GM18498 (cell line): ENCODE data around the gene ZNF385D.

Source experiments
- ATAC-seq: cut with Tn5 transposase; IDR thresholded peaks from one replicate; pipeline ENCODE4 v1.9.1; 2021; ENCODE audit warnings: mild to moderate bottlenecking, moderate library complexity; ENCODE audit not compliant: unreplicated experiment

ZNF385D gene

DNA sequence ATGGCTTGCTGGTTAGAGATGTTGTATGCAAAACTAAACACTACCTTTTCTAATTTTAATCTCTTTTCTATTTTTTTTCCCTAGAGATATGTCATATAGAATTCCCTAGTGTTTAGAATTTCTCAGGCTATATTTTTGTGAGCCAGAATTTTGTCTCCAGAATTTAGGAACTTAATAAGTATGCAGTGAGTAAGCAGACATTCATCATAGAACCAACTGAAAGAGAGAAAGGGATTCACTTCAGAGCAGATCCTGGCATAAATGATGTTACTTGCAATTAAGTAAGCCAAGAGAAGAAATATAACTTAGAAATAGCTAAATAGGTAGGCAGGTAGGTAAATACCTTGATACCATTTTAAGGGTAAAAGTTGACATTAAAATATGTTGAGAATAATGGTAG, 288.9 kb downstream of the ZNF385D start:
- no peak for ATAC-seq

DNA sequence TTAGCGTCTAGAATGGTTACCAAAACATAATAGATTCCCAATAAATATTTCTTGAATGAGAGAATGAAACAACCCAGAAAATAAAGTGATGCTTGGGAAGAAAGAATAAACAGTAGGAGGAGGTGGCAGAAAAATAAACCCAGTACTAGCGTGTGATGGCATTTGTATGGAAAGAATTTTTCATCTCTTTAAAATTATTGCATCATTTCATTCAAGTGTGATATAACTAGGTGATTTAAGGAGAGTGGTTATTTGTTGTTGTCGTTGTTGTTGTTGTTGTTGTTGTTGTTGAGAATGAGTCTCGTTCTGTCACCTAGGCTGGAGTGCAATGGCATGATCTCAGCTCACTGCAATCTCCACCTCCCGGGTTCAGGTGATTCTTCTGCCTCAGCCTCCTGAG, 293.9 kb downstream of the ZNF385D start:
- no peak for ATAC-seq

GRCh38 chr3:21449738-21450137, 301.3 kb downstream of the ZNF385D start:
- ATAC-seq = no peak

DNA sequence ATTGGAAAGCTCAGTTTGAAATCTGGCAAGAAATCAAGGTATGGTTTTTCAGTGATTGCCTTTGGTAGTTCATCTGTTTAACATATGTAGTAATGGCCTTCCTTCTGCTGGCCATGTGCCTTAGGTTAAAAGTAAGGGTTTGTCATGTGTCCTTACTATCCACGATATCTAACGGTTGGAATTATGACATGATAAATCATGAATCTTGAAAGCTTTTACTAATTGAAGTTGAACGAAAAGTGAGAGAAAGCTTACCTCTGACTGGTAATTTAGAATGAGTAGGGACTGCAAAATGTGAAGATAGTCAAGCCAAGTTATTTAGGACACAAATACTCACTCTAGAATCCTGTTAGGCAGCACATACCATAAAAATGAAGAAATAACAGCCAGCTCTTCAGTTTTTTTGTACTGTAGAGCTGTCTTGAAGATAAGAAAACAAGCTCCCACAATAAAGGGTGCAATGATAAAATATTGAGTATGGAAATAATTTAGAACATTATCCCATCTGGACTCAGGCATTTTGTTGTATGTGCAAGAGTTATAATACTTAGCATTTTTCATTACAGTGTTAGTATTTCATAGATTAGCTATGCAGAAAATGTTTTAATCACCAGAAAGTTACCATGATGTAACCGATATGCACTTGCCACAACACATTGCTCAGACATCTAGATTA, 303.4 kb downstream of the ZNF385D start:
- no peak for ATAC-seq

DNA sequence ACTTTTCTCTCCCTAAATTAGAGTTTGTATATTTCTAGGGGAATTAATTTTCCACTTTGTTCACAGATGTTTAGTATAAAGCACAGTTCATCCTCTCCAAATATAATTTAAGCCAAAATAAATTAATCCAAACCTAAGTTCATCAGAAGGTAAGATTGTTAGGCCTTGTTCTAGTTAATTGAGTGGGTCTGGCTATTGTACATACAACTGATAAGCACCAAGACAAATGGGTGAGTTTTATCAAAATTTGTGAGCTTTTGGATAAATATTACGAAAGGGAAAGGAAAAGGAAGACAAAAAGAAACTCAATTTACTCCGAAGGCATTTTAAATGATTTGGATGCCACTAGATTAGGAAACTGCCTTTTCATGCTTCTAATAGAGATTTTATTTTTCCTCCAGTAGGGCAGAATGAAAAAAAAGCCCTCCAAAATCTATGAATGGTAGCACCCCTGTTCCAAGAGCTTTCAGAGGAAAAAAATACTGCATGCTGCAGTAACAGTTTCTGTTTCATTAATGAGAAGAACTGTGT, 304.0 kb downstream of the ZNF385D start:
- ATAC-seq = no peak

DNA sequence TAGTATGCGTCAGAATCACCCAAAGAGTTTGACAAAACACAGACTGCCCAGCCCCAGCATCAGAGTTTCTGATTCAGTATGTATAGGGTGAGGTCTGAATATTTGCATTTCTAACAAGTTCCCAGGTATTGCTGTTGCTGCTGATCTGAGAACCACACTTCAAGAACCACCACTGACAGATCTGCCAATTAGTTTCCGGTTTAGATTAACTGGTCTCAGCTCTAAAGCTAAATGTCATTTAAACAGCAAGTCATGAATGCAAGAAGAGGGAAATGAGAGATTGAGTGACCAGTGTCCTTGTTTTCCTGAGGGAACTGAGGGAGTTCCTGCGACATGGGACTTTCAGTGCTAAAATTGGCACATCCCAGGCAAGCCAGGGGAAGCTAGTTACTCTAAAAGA, 305.0 kb downstream of the ZNF385D start:
- peak; percentile 56 for ATAC-seq

- ATAC-seq = no peak
Observed at GRCh38 chr3:21441821-21442220, 309.2 kb downstream of the ZNF385D start.

DNA sequence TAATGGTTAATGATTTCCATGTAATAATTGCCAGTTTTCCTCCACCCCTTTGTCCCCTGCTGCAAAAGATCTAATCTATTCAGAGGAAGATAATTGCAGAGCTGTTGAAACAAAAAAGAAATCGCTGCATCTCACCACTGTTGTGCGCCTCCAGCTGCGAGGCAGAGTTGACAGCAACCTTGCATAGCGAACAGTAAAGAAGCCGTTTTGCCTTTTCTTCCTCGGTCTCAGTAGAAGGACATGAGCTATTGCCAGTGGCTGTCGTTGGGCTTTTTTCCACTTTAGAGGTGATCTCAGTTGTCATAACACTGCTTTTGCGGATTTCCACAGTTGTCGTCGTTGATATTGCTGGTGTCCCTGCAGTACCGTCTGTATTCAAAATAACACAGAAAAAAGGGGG, 314.2 kb downstream of the ZNF385D start:
- ATAC-seq = no peak

DNA sequence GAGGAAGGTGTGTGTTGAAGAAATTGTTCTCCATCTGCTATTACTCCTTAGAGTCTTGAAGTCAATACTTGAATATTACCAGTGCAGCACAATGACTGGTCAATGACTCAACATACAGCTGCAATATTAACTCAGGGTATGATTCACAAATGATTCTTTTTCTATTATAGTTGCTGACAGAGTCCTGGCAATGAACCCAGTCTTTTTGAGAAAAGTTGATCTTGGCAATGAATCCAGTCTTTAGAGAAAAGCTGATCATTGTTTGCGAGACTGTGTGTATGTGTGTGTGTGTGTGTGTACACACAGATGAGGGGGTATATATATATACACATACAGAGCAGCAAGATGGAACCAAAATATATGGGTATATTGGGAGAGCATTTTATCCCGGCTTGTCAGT, 315.1 kb downstream of the ZNF385D start:
- no peak for ATAC-seq

- ATAC-seq = no peak
Observed at GRCh38 chr3:21434310-21434709, 316.7 kb downstream of the ZNF385D start.

DNA sequence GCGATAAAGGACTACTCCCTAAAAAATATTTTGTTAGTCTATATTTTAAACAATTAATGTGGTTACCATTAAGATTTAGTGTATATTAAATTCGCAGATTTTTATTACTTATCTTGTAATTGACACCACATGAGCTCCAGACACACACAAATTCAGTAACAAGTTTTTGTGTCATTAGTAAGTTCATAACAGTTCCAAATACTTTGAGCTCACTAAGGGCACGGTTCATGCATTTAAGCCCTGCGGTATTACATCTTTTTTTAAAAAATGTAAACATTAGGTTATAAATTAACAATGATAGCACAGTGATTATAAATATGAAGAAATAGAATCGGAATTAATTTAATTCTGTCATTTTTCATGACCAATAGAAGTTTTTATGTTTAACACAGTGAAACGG, 317.3 kb downstream of the ZNF385D start:
- no peak for ATAC-seq

DNA sequence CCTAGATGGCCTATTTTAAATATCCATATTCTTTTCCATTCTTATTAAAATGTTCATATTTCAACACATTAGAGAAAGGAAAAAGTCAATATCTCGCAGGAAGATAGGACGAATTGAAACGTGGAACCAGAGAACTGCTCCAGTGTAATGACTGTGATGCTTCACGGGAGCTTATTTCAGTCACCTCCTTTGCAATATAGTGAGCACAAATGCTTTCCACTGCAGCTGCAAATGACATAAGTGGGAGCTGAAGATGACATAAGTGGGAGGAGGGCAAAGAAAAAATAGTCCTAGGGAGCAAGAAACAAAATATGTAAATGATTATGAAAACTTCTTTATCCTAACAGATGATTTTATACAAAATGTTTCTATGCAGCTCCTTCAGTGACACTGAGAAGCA, 324.1 kb downstream of the ZNF385D start:
- ATAC-seq = no peak

DNA sequence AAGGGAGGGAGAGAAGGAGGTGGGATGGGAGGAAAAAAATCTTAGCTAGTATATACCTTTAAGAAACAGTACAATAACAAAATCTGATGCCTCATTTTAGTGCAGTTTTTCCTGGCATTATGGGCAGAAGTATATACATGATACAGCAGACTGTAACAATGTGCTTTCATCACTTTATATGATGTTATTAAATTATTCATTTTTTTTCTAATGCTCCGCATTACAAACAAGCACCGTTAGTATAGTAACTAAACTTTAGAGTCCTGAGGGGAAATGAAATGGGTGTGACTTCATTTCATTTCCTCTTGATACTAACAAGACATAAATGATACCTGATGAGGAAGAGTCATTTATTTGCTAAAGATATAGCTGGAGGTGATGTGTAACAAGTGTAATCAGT, 325.3 kb downstream of the ZNF385D start:
- no peak for ATAC-seq

DNA sequence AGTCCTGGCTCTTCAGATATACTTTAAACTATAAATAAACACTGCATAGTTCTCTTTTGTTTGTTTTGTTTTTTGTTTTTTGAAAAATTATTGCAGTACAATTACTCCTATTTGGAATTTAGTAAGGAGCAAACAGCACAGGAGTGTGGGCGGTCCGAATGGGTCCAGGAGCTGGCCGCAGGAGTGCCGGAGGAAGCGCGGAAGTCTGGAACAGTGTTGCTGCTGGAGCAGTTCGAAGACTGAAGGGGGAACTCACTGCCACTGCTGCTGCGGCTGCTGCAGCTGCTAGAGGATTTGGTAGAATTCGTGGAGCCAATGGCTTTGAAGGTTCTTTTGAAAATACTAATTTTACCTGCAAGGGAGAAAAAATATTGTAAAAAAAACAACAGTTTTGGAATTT, 329.9 kb downstream of the ZNF385D start:
- no peak for ATAC-seq

- ATAC-seq = no peak
Observed at GRCh38 chr3:21417991-21418390, 333.0 kb downstream of the ZNF385D start.

DNA sequence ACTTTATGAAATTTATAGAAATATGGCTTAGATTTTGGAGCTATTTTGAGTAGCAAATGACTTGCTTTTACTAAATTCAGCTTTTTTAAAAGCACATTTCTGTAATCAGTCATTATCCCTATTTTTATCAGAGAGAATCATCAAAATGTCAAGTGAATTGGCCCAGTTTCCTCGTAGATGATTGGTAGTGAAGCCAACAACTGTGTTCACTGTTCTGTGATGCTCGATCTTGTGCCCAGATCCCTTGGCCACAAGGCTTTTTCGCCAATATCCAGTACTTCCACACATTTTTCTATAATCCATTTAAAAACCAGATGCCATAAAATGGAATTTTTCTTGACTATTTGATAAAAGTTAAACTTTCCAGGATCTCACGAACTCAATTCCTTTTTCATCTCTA, 336.5 kb downstream of the ZNF385D start:
- ATAC-seq = no peak

DNA sequence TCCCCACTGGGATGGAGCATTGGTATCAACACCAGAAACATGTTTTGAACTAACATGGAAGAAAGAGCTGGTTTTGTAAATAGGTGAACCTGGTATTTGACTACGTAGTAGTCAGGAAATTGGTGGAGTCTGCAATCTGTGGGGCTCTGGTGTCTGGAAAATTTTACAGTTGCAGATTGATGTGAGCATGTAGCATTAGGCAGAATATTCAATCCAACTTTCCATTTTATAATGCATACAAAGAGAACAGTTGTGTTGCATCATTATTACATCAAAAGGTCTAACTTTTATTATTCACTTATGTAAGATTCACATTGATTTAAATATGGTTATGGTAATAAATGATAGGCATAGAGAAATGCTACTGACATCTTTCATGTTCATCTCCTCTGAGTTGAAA, 340.0 kb downstream of the ZNF385D start:
- no peak for ATAC-seq

GRCh38 chr3:21409401-21409800, 341.6 kb downstream of the ZNF385D start:
- ATAC-seq = no peak

DNA sequence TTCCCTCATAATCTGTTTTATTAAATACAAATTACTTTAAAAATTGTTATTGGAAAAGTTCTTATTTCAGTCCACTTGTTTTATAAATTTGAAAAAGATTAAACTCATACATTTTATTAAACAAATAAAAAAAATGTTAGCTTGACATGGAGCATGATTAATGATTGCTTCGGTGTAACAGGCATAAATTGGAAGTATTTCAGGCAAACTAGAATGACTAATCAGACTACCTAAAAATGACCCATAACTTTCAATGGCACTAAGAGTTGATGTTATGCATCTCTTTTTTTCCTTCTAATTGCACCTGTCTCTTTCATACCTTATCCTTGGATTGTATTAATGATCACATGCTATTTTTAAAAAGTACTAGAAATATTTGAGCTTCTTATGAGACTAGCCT, 343.3 kb downstream of the ZNF385D start:
- ATAC-seq = no peak

DNA sequence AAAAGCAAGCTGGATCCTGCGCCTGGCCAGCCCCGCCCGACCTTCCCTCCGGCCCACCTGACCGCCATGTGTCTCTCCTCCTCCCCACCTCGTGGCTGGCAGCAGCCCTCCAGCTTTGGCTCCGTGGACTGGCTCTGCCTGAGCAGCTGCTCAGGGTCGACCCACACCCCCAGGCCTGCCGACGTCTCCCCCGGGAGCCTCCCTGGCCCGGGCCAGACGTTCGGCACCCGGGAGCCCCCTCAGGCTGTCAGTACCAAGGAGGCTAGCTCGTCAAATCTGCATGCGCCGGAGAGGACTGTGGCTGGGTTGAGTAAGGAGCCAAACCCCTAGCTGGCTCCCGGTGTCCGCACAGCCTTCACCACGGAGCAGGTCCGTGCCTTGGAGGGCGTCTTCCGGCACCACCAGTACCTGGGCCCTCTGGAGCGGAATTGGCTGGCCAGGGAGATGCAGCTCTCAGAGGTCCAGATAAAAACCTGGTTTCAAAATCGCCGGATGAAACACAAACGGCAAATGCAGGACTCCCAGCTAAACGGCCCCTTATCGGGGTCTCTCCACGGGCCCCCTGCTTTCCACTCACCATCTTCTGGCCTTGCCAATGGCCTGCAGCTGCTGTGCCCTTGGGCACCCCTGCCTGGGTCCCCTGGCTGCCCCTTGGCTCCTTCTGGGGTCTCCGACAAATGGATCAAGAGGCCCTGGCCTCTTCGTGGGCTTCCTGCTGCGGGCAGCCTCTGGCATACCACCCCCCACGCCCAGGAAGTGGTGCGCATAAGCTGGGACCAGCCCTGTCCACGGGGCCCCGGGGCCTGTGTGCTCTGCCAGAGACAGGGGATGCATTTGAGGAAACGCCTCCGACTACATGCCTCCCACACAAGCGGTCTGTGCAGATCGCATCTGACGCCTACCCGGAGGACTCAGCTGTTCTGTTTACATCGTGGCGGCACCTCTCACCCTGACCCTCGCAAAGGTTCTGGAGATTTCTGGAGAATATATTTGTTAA, 345.0 kb downstream of the ZNF385D start:
- no peak for ATAC-seq

DNA sequence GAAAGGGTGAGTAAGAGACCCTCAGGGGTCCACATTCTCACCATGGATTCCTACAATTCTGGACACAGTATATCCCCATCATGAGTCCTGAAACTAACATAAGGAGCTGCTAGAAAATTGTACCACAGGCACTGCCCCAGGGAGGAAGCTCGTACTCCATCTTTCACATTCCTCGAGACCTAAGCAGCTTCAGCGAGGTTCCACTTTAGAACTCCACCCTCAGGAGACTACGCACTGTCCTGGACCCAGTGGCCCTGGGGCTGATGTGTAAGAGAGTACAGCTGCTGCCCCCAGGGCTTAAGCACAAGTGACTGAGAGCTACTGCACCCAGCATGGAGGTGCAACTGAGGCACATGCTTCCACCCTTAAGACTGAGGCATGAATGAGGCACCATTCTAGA, 352.5 kb downstream of the ZNF385D start:
- no peak for ATAC-seq
